Calu3 (cell line): ENCODE measurements around the gene KCNK10. TPM values are rescaled to one million over a fixed set of nuclear protein-coding genes. Genes with fewer than 3 reads are reported as not detected.

Source experiments
- BruUV-seq: library from RNA; stranded (reverse); fragments of 400-500 nt; replicated peaks from 2 replicates; lab custom pipeline; 2021; lab: Mats Ljungman, UMichigan
- CTCF ChIA-PET: fragments of 300-600 bp; sonication (Branson Sonifier 250); formaldehyde crosslinking; loops from one replicate; lab custom pipeline; 2022; ENCODE audit warnings: antibody characterized with exemption; lab: Charles Lee
- DNase-seq: peaks from one replicate; pipeline ENCODE4 v3.0.0; 2022
- H3K27ac Mint-ChIP-seq: one replicate; pipeline ENCODE4 v1.8.0; 2022; ENCODE audit warnings: mixed read lengths; ENCODE audit not compliant: unreplicated experiment
- H3K27me3 Mint-ChIP-seq: one replicate; pipeline ENCODE4 v1.8.0; 2022; ENCODE audit warnings: mixed read lengths; ENCODE audit not compliant: unreplicated experiment
- H3K36me3 Mint-ChIP-seq: one replicate; pipeline ENCODE4 v1.8.0; 2022; ENCODE audit warnings: mild to moderate bottlenecking, moderate library complexity, mixed read lengths; ENCODE audit not compliant: insufficient read depth, unreplicated experiment
- H3K4me1 Mint-ChIP-seq: one replicate; pipeline ENCODE4 v1.8.0; 2022; ENCODE audit warnings: mild to moderate bottlenecking, low read depth, mixed read lengths; ENCODE audit not compliant: unreplicated experiment
- H3K4me3 Mint-ChIP-seq: one replicate; pipeline ENCODE4 v1.8.0; 2022; ENCODE audit warnings: mild to moderate bottlenecking, low read depth, moderate library complexity, mixed read lengths; ENCODE audit not compliant: unreplicated experiment
- H3K9me3 Mint-ChIP-seq: one replicate; pipeline ENCODE4 v1.8.0; 2022; ENCODE audit warnings: low read depth, mixed read lengths; ENCODE audit not compliant: unreplicated experiment
- CTCF ChIP-seq: fragments of 200-600 bp; IDR thresholded peaks from one replicate; pipeline ENCODE4 v1.8.0; 2022; ENCODE audit warnings: antibody characterized with exemption; ENCODE audit not compliant: unreplicated experiment
- intact Hi-C: fragments of 100-400 bp; cut with micrococcal nuclease; formaldehyde crosslinking; loops from one replicate; pipeline ENCODE4 v1.10.0; 2022; ENCODE audit not compliant: unreplicated experiment
- total RNA-seq: library from RNA; stranded (reverse); gene quantifications from 2 replicates; pipeline ENCODE4 v1.2.3, GENCODE V29; 2022

The KCNK10 gene
- total RNA-seq, 1 experiment from 2014 or later = not detected

GRCh38 chr14:88231603-88232002 is 91.5 kb downstream of the KCNK10 start:
- DNase-seq = no peak
- Mint-ChIP-seq H3K4me1 (no peaks in the 10 kb centered on the region), H3K4me3 (no peak overlapping the region), H3K27me3 (peaks cover 21% of the 10 kb centered on the region), H3K27ac (no peak overlapping the region), H3K9me3 (no peaks in the 10 kb centered on the region), H3K36me3 (no peaks in the 10 kb centered on the region)
- no peak for TF ChIP-seq CTCF
- CTCF ChIA-PET = no interaction called here
- no TSS peak for BruUV-seq
- intact Hi-C loops = loop anchor here (5.0 kb wide), 1 partner anchor 284 kb away; no protein-coding TSS in a partner anchor

- no peak overlapping the region for H3K4me3 Mint-ChIP-seq
- no TSS peak for BruUV-seq
These were observed 93.6 kb downstream of the KCNK10 start for GRCh38 chr14:88229428-88229827.

GRCh38 chr14:88228522-88229236 is 94.4 kb downstream of the KCNK10 start:
- Mint-ChIP-seq H3K27ac (no peak overlapping the region), H3K4me1 (no peaks in the 10 kb centered on the region), H3K4me3 (no peak overlapping the region), H3K36me3 (no peaks in the 10 kb centered on the region), H3K9me3 (no peaks in the 10 kb centered on the region), H3K27me3 (peaks cover 13% of the 10 kb centered on the region)
- CTCF ChIA-PET = no interaction called here
- DNase-seq = no peak
- BruUV-seq = no TSS peak
- no peak for TF ChIP-seq CTCF
- intact Hi-C loops = no loop called here

More at GRCh38 chr14:88229428-88229827, 93.6 kb downstream of the KCNK10 start:
- H3K4me1 Mint-ChIP-seq = no peaks in the 10 kb centered on the region
- no peak for DNase-seq
- no peaks in the 10 kb centered on the region for H3K9me3 Mint-ChIP-seq
- intact Hi-C loops = no loop called here
- H3K27ac Mint-ChIP-seq = no peak overlapping the region
- CTCF ChIA-PET = no interaction called here
- no peaks in the 10 kb centered on the region for H3K36me3 Mint-ChIP-seq
- H3K27me3 Mint-ChIP-seq = peaks cover 16% of the 10 kb centered on the region
- TF ChIP-seq CTCF = no peak

- H3K36me3 Mint-ChIP-seq = no peaks in the 10 kb centered on the region
- no peak for DNase-seq
- no peak overlapping the region for H3K4me3 Mint-ChIP-seq
- H3K4me1 Mint-ChIP-seq = no peaks in the 10 kb centered on the region
- intact Hi-C loops = no loop called here
- CTCF ChIA-PET = no interaction called here
- BruUV-seq = no TSS peak
- no peak overlapping the region for H3K27ac Mint-ChIP-seq
- no peak for TF ChIP-seq CTCF
- peaks cover 13% of the 10 kb centered on the region for H3K27me3 Mint-ChIP-seq
- H3K9me3 Mint-ChIP-seq = no peaks in the 10 kb centered on the region
These were observed 95.4 kb downstream of the KCNK10 start for GRCh38 chr14:88227693-88228092.
